Limb (tissue), 2 donors: Measurements from ENCODE around the gene PUS10.

Experiments
- DNase-seq, 2 donors: peaks; one replicate each; pipeline ENCODE4 v3.0.0-alpha.2; 2016; ENCODE audit errors: extremely low spot score in 2 of 2

Gene PUS10

GRCh38 chr2:60972889-60973656 lies 45.0 kb downstream of the PUS10 start:
- no peak for DNase-seq

- no peak for DNase-seq
Measured at GRCh38 chr2:60966507-60967405, 51.3 kb downstream of the PUS10 start.

GRCh38 chr2:60965499-60965785 lies 52.6 kb downstream of the PUS10 start:
- DNase-seq = no peak

GRCh38 chr2:60964651-60965498 lies 53.2 kb downstream of the PUS10 start:
- DNase-seq = no peak

GRCh38 chr2:60963190-60963589 lies 54.9 kb downstream of the PUS10 start:
- DNase-seq = no peak

- DNase-seq = no peak
Measured at GRCh38 chr2:60962528-60962927, 55.5 kb downstream of the PUS10 start.

- DNase-seq = no peak
Measured at GRCh38 chr2:60961457-60961856, 56.6 kb downstream of the PUS10 start.

GRCh38 chr2:60960706-60961105 lies 57.3 kb downstream of the PUS10 start:
- DNase-seq = no peak

- no peak for DNase-seq
Measured at GRCh38 chr2:60959501-60959900, 58.6 kb downstream of the PUS10 start.

GRCh38 chr2:60958800-60959199 lies 59.3 kb downstream of the PUS10 start:
- DNase-seq = no peak

GRCh38 chr2:60958361-60958760 lies 59.7 kb downstream of the PUS10 start:
- DNase-seq = no peak

- DNase-seq = no peak
Measured at GRCh38 chr2:60957643-60958042, 60.4 kb downstream of the PUS10 start.

GRCh38 chr2:60957224-60957623 lies 60.8 kb downstream of the PUS10 start:
- DNase-seq = no peak

GRCh38 chr2:60954139-60954538 lies 63.9 kb downstream of the PUS10 start:
- DNase-seq = no peak

- no peak for DNase-seq
Measured at GRCh38 chr2:60948926-60949579, 69.0 kb downstream of the PUS10 start.

- DNase-seq = no peak
Measured at GRCh38 chr2:60948161-60948560, 69.9 kb downstream of the PUS10 start.

GRCh38 chr2:60947056-60947455 lies 71.0 kb downstream of the PUS10 start:
- no peak for DNase-seq

GRCh38 chr2:60945341-60945740 lies 72.7 kb downstream of the PUS10 start:
- no peak for DNase-seq

GRCh38 chr2:60939622-60940021 lies 78.4 kb downstream of the PUS10 start:
- DNase-seq = no peak

GRCh38 chr2:60938301-60938700 lies 79.8 kb downstream of the PUS10 start:
- no peak for DNase-seq

GRCh38 chr2:60936757-60937156 lies 81.3 kb downstream of the PUS10 start:
- DNase-seq = no peak
